Breast epithelium (tissue), 4 donors: ENCODE data around the gene ZMIZ1. TPM values are rescaled to one million over a fixed set of nuclear protein-coding genes. Genes with fewer than 3 reads are reported as not detected.

ENCODE experiments used
- DNase-seq, 2 donors: peaks; one replicate each; pipeline ENCODE4 v3.0.0-alpha.2; 2019; ENCODE audit warnings: low spot score in 2 of 2
- H3K27ac ChIP-seq, 2 donors: fragments of 200-600 bp; sonication (generic) in 1 of 2; one replicate each; pipeline ENCODE4 v1.5.1; 2016 to 2019; ENCODE audit warnings: mild to moderate bottlenecking in 1 of 2
- H3K27me3 ChIP-seq, 2 donors: fragments of 200-600 bp; sonication (generic) in 1 of 2; one replicate each; pipeline versions ENCODE4 v1.5.1 to v1.6.0; 2017 to 2019; ENCODE audit warnings: control low read depth in 1 of 2, mild to moderate bottlenecking in 1 of 2
- H3K36me3 ChIP-seq: fragments of 200-600 bp; one replicate; pipeline ENCODE4 v1.5.1; 2019
- H3K4me1 ChIP-seq, 2 donors: fragments of 200-600 bp; sonication (generic); one replicate each; pipeline ENCODE4 v1.5.1; 2016 to 2019; ENCODE audit warnings: control low read depth in 1 of 2
- H3K4me3 ChIP-seq, 3 donors: fragments of 200-600 bp; sonication (generic); 1 replicate in 2 of 3; 2 replicates in 1 of 3; pipeline ENCODE4 v1.5.1; 2016 to 2019; ENCODE audit warnings: mild to moderate bottlenecking in 3 of 3, moderate library complexity in 2 of 3
- H3K9me3 ChIP-seq, 2 donors: fragments of 200-600 bp; sonication (generic) in 1 of 2; one replicate each; pipeline ENCODE4 v1.5.1; 2016 to 2019; ENCODE audit warnings: control low read depth in 1 of 2
- CTCF ChIP-seq, 3 donors: fragments of 450-650 bp; IDR thresholded peaks; one replicate each; pipeline ENCODE4 v1.5.1; 2016 to 2017; ENCODE audit warnings: antibody characterized with exemption in 3 of 3, mild to moderate bottlenecking in 3 of 3, moderate library complexity in 3 of 3
- POLR2A ChIP-seq: fragments of 450-650 bp; IDR thresholded peaks from one replicate; pipeline ENCODE4 v1.6.1; 2016; ENCODE audit warnings: antibody characterized with exemption, mild to moderate bottlenecking, moderate library complexity
- POLR2AphosphoS5 ChIP-seq, 3 donors: sonication (generic); formaldehyde crosslinking; IDR thresholded peaks; one replicate each; pipeline ENCODE4 v1.6.1; 2017; ENCODE audit warnings: antibody characterized with exemption in 3 of 3
- intact Hi-C: fragments of 100-400 bp; cut with DNase I; formaldehyde crosslinking; loops from one replicate; pipeline ENCODE4 v1.15.1; 2023; ENCODE audit warnings: low total_unique reads
- total RNA-seq, 3 donors: library from RNA; depleted of rRNA; stranded (reverse); fragments of >200 nt; gene quantifications; one replicate each; pipeline ENCODE4 v1.1.0, GENCODE V29; 2016

Gene ZMIZ1
- total RNA-seq, 3 donors from 2014 or later = 34.4 to 63.7 (median 39.8) TPM

GRCh38 chr10:79206300-79207095 lies 137.7 kb downstream of the ZMIZ1 start:
- no peaks in the 10 kb centered on the region for H3K4me1 ChIP-seq
- no peak overlapping the region for H3K4me3 ChIP-seq
- TF ChIP-seq CTCF (IDR thresholded peaks at IDR 0.05) = no peak
- no peak for TF ChIP-seq POLR2AphosphoS5 (IDR thresholded peaks at IDR 0.05)
- TF ChIP-seq POLR2A = no peak
- intact Hi-C loops = loop anchor here (10.0 kb wide), 1 partner anchor 1152 kb away; no protein-coding TSS in a partner anchor
- no peak for DNase-seq
- H3K27ac ChIP-seq = no peak overlapping the region
- no peaks in the 10 kb centered on the region for H3K36me3 ChIP-seq
- no peaks in the 10 kb centered on the region for H3K9me3 ChIP-seq
- no peaks in the 10 kb centered on the region for H3K27me3 ChIP-seq

- Histone ChIP-seq H3K27ac (no peak overlapping the region), H3K36me3 (no peaks in the 10 kb centered on the region), H3K27me3 (no peaks in the 10 kb centered on the region), H3K4me1 (no peaks in the 10 kb centered on the region), H3K4me3 (no peak overlapping the region), H3K9me3 (no peaks in the 10 kb centered on the region)
- no peak for DNase-seq
- TF ChIP-seq POLR2A (no peak), CTCF (IDR thresholded peaks at IDR 0.05) (no peak), POLR2AphosphoS5 (IDR thresholded peaks at IDR 0.05) (no peak)
- intact Hi-C loops = loop anchor here (10.0 kb wide), 1 partner anchor 1152 kb away; no protein-coding TSS in a partner anchor
Observed at GRCh38 chr10:79207096-79207357, 138.3 kb downstream of the ZMIZ1 start.

GRCh38 chr10:79207726-79208125 lies 139.0 kb downstream of the ZMIZ1 start:
- H3K9me3 ChIP-seq = no peaks in the 10 kb centered on the region
- H3K27me3 ChIP-seq = no peaks in the 10 kb centered on the region
- H3K27ac ChIP-seq = peak overlapping the region in 1 of 2 donors; percentile 3
- no peaks in the 10 kb centered on the region for H3K4me1 ChIP-seq
- no peak overlapping the region for H3K4me3 ChIP-seq
- intact Hi-C loops = loop anchor here (10.0 kb wide), 1 partner anchor 1153 kb away; no protein-coding TSS in a partner anchor
- no peak for DNase-seq
- TF ChIP-seq CTCF (IDR thresholded peaks at IDR 0.05) = no peak
- no peak for TF ChIP-seq POLR2AphosphoS5 (IDR thresholded peaks at IDR 0.05)
- no peak for TF ChIP-seq POLR2A
- no peaks in the 10 kb centered on the region for H3K36me3 ChIP-seq

GRCh38 chr10:79208251-79208983 lies 139.7 kb downstream of the ZMIZ1 start:
- intact Hi-C loops = loop anchor here (10.0 kb wide), 1 partner anchor 1154 kb away; no protein-coding TSS in a partner anchor
- no peaks in the 10 kb centered on the region for H3K36me3 ChIP-seq
- no peak overlapping the region for H3K4me3 ChIP-seq
- H3K4me1 ChIP-seq = no peaks in the 10 kb centered on the region
- H3K9me3 ChIP-seq = no peaks in the 10 kb centered on the region
- H3K27me3 ChIP-seq = no peaks in the 10 kb centered on the region
- DNase-seq = no peak
- H3K27ac ChIP-seq = no peak overlapping the region
- TF ChIP-seq CTCF (IDR thresholded peaks at IDR 0.05) = no peak

- Histone ChIP-seq H3K36me3 (no peaks in the 10 kb centered on the region), H3K9me3 (no peaks in the 10 kb centered on the region), H3K27me3 (no peaks in the 10 kb centered on the region), H3K4me3 (no peak overlapping the region), H3K4me1 (no peaks in the 10 kb centered on the region), H3K27ac (peak overlapping the region in 1 of 2 donors; percentile 1)
- TF ChIP-seq CTCF (IDR thresholded peaks at IDR 0.05) (no peak), POLR2A (no peak), POLR2AphosphoS5 (IDR thresholded peaks at IDR 0.05) (no peak)
- no peak for DNase-seq
- intact Hi-C loops = loop anchor here (10.0 kb wide), 1 partner anchor 1155 kb away; no protein-coding TSS in a partner anchor
Observed at GRCh38 chr10:79209340-79209739, 140.6 kb downstream of the ZMIZ1 start.
